K562 (cell line): ENCODE data around the gene CSTB. TPM values are rescaled to one million over a fixed set of nuclear protein-coding genes. Genes with fewer than 3 reads are reported as not detected.

Experiments
- FOXP1 ChIP-seq: sonication (generic); formaldehyde crosslinking; IDR thresholded peaks from 2 replicates; pipeline ENCODE4 v1.8.0; 2022; ENCODE audit warnings: mild to moderate bottlenecking, missing genetic modification reagents
- HMG20A ChIP-seq: fragments of 450-650 bp; formaldehyde crosslinking; conservative IDR thresholded peaks from 2 replicates; pipeline ENCODE4 v1.4.0; 2020; ENCODE audit warnings: mild to moderate bottlenecking, mixed read lengths
- PTTG1 ChIP-seq: fragments of 450-650 bp; IDR thresholded peaks from 2 replicates; pipeline ENCODE4 v1.6.1; 2016; ENCODE audit warnings: low read depth, mild to moderate bottlenecking, missing genetic modification characterization, missing compliant biosample characterization
- RBM17 ChIP-seq: fragments of 200-400 bp; formaldehyde crosslinking; IDR thresholded peaks from 2 replicates; pipeline ENCODE4 v1.6.1; 2017; ENCODE audit warnings: low read depth, mild to moderate bottlenecking, low read length, borderline replicate concordance
- SRF ChIP-seq, 2 experiments: fragments of 250-450, 450-650 bp in 1 of 2; sonication (Bioruptor Pico) in 1 of 2; sonication (generic) in 1 of 2; formaldehyde crosslinking; IDR thresholded peaks; 2 replicates each; pipeline versions ENCODE4 v1.5.0 to v1.5.1; 2020 to 2022; ENCODE audit warnings: mild to moderate bottlenecking in 1 of 2, missing genetic modification reagents in 1 of 2
- TFAM ChIP-seq: fragments of 250-450 bp; sonication (Bioruptor Pico); conservative IDR thresholded peaks from 2 replicates; pipeline ENCODE4 v1.5.0; 2021; ENCODE audit warnings: mild to moderate bottlenecking, moderate library complexity
- U2AF1 ChIP-seq: fragments of 200-400 bp; formaldehyde crosslinking; optimal IDR thresholded peaks from 2 replicates; pipeline ENCODE3; 2017; ENCODE audit warnings: mild to moderate bottlenecking, low read depth, low read length, moderate library complexity
- ZBTB7A ChIP-seq: IDR thresholded peaks from 2 replicates; pipeline ENCODE4 v1.6.1; 2011; ENCODE audit warnings: low read depth, mild to moderate bottlenecking, low read length, moderate library complexity, borderline replicate concordance; ENCODE audit not compliant: control insufficient read depth
- ZSCAN29 ChIP-seq: fragments of 450-650 bp; IDR thresholded peaks from 2 replicates; pipeline ENCODE4 v1.6.1; 2017
- polyA plus RNA-seq, 8 experiments: library from polyadenylated mRNA; depleted of rRNA in 4 of 8; stranded (reverse) in 5 of 8; unstranded in 3 of 8; fragments of >200 nt; fragmentation: Nextera tagmentation in 2 of 8; fragmentation: Illumina TruSeq in 1 of 8; extraction: Ambion mirVana in 2 of 8; extraction: Trizol in 1 of 8; gene quantifications; 2 replicates each; pipeline versions ENCODE4 v1.2.1 to v1.2.3, GENCODE V29; 2011 to 2014; ENCODE audit warnings: inconsistent platforms in 1 of 8, missing spikeins in 1 of 8
- total RNA-seq, 7 experiments: library from RNA; depleted of rRNA in 6 of 7; stranded (reverse); fragments of >200 nt in 6 of 7; fragmentation: Illumina TruSeq in 2 of 7; extraction: Trizol in 2 of 7; gene quantifications; 2 replicates each; pipeline versions ENCODE4 v1.2.1 to v1.2.3, GENCODE V29; 2011 to 2021; ENCODE audit warnings: low replicate concordance in 1 of 7
- TF ChIP-seq, protein P1 (sequence below): fragments of 200-800 bp; sonication (Bioruptor generic); IDR thresholded peaks from 2 replicates; pipeline ENCODE4 v1.6.1; 2017; ENCODE audit warnings: missing genetic modification characterization, missing compliant biosample characterization
- TF ChIP-seq, protein P2 (sequence below): fragments of 250-450 bp; sonication (Bioruptor Pico); IDR thresholded peaks from 2 replicates; pipeline ENCODE4 v1.4.0; 2020
- TF ChIP-seq, protein P3 (sequence below): fragments of 450-650 bp; IDR thresholded peaks from 2 replicates; pipeline ENCODE4 v1.7.1; 2018; ENCODE audit warnings: mild to moderate bottlenecking, low read depth; ENCODE audit not compliant: partially characterized antibody
- TF ChIP-seq, protein P4 (sequence below): IDR thresholded peaks from 2 replicates; pipeline ENCODE4 v1.6.1; 2014; ENCODE audit warnings: antibody characterized with exemption
- TF ChIP-seq, protein P5 (sequence below): fragments of 250-450 bp; sonication (Bioruptor Pico); IDR thresholded peaks from 2 replicates; pipeline ENCODE4 v1.9.0; 2021; ENCODE audit warnings: mild to moderate bottlenecking
- TF ChIP-seq, protein P6 (sequence below): fragments of 250-450 bp; sonication (Bioruptor Pico); IDR thresholded peaks from 2 replicates; pipeline ENCODE4 v1.5.0; 2020; ENCODE audit warnings: mild to moderate bottlenecking
- TF ChIP-seq, protein P7 (sequence below): IDR thresholded peaks from 2 replicates; pipeline ENCODE4 v1.6.1; 2012; ENCODE audit warnings: low read depth, low read length, improper control_type of control experiment, borderline replicate concordance

The CSTB gene
- total and polyA plus RNA-seq, 9 of the 15 experiments (the other 6 are each of a cell fraction or from before 2014, with no cell fraction given), result 12.4 to 65.0 (median 31.7) TPM

DNA sequence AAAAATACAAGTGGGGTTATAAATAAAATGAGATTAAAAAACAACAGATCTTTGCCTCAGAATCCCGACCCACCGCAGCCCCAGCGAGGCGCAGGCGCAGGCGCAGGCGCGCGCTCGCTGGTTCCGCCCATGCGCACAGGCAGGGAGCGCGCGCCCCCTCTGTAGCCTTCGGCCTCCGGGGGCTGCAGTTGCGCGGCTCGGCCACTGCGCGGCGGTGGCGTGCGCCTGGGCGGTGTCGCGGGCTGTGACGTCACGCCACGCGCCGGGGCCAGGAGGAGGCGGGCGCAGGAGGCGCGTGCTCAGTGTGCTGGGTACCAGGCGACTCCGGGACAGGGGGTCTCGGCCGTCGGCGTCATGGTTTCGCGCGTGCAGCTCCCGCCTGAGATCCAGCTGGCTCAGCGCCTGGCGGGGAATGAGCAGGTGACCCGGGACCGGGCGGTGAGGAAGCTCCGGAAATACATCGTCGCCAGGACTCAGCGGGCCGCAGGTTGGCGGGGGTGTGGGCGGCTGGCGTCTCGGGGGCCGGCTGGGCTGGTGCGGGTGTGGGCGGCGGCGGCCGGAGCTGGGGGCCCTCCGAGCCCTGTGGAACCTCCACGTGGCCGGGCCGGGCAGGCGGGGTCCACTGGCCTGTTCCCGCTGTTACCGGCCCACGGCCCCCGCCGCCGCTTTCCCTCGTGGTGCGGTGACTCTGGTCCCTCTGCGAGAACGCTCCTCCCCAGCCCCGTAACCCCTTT lies 13.3 kb upstream of the CSTB start, which contains the start of gene RRP1 (continued):
- TF ChIP-seq SRF (CRISPR knock-in tag; IDR thresholded peaks at IDR 0.05) (no peak), HMG20A (no peak), U2AF1 (peak; percentile 65), TFAM (CRISPR knock-in tag) (no peak), PTTG1 (tag) (no peak), FOXP1 (peak; percentile 89), RBM17 (no peak), ZBTB7A (peak; percentile 57; the same call in 1 of the 2 replicates), ZSCAN29 (no peak)
- TF ChIP-seq, protein P1, sequence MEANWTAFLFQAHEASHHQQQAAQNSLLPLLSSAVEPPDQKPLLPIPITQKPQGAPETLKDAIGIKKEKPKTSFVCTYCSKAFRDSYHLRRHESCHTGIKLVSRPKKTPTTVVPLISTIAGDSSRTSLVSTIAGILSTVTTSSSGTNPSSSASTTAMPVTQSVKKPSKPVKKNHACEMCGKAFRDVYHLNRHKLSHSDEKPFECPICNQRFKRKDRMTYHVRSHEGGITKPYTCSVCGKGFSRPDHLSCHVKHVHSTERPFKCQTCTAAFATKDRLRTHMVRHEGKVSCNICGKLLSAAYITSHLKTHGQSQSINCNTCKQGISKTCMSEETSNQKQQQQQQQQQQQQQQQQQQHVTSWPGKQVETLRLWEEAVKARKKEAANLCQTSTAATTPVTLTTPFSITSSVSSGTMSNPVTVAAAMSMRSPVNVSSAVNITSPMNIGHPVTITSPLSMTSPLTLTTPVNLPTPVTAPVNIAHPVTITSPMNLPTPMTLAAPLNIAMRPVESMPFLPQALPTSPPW, result peak; percentile 90
- TF ChIP-seq, protein P2, sequence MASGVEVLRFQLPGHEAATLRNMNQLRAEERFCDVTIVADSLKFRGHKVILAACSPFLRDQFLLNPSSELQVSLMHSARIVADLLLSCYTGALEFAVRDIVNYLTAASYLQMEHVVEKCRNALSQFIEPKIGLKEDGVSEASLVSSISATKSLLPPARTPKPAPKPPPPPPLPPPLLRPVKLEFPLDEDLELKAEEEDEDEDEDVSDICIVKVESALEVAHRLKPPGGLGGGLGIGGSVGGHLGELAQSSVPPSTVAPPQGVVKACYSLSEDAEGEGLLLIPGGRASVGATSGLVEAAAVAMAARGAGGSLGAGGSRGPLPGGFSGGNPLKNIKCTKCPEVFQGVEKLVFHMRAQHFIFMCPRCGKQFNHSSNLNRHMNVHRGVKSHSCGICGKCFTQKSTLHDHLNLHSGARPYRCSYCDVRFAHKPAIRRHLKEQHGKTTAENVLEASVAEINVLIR (CRISPR knock-in tag), result peak; percentile 100
- TF ChIP-seq, protein P3, sequence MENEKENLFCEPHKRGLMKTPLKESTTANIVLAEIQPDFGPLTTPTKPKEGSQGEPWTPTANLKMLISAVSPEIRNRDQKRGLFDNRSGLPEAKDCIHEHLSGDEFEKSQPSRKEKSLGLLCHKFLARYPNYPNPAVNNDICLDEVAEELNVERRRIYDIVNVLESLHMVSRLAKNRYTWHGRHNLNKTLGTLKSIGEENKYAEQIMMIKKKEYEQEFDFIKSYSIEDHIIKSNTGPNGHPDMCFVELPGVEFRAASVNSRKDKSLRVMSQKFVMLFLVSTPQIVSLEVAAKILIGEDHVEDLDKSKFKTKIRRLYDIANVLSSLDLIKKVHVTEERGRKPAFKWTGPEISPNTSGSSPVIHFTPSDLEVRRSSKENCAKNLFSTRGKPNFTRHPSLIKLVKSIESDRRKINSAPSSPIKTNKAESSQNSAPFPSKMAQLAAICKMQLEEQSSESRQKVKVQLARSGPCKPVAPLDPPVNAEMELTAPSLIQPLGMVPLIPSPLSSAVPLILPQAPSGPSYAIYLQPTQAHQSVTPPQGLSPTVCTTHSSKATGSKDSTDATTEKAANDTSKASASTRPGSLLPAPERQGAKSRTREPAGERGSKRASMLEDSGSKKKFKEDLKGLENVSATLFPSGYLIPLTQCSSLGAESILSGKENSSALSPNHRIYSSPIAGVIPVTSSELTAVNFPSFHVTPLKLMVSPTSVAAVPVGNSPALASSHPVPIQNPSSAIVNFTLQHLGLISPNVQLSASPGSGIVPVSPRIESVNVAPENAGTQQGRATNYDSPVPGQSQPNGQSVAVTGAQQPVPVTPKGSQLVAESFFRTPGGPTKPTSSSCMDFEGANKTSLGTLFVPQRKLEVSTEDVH, result peak; percentile 27
- TF ChIP-seq, protein P4, sequence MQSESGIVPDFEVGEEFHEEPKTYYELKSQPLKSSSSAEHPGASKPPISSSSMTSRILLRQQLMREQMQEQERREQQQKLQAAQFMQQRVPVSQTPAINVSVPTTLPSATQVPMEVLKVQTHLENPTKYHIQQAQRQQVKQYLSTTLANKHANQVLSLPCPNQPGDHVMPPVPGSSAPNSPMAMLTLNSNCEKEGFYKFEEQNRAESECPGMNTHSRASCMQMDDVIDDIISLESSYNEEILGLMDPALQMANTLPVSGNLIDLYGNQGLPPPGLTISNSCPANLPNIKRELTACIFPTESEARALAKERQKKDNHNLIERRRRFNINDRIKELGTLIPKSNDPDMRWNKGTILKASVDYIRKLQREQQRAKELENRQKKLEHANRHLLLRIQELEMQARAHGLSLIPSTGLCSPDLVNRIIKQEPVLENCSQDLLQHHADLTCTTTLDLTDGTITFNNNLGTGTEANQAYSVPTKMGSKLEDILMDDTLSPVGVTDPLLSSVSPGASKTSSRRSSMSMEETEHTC, result peak; percentile 56; the same call in 1 of the 2 replicates
- TF ChIP-seq, protein P5, sequence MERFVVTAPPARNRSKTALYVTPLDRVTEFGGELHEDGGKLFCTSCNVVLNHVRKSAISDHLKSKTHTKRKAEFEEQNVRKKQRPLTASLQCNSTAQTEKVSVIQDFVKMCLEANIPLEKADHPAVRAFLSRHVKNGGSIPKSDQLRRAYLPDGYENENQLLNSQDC (CRISPR knock-in tag), result no peak
- TF ChIP-seq, protein P6, sequence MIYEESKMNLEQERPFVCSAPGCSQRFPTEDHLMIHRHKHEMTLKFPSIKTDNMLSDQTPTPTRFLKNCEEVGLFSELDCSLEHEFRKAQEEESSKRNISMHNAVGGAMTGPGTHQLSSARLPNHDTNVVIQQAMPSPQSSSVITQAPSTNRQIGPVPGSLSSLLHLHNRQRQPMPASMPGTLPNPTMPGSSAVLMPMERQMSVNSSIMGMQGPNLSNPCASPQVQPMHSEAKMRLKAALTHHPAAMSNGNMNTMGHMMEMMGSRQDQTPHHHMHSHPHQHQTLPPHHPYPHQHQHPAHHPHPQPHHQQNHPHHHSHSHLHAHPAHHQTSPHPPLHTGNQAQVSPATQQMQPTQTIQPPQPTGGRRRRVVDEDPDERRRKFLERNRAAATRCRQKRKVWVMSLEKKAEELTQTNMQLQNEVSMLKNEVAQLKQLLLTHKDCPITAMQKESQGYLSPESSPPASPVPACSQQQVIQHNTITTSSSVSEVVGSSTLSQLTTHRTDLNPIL, result no peak
- TF ChIP-seq, protein P7, sequence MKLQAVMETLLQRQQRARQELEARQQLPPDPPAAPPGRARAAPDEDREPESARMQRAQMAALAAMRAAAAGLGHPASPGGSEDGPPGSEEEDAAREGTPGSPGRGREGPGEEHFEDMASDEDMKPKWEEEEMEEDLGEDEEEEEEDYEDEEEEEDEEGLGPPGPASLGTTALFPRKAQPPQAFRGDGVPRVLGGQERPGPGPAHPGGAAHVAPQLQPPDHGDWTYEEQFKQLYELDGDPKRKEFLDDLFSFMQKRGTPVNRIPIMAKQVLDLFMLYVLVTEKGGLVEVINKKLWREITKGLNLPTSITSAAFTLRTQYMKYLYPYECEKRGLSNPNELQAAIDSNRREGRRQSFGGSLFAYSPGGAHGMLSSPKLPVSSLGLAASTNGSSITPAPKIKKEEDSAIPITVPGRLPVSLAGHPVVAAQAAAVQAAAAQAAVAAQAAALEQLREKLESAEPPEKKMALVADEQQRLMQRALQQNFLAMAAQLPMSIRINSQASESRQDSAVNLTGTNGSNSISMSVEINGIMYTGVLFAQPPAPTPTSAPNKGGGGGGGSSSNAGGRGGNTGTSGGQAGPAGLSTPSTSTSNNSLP, result peak; percentile 19; the same call in 1 of the 2 replicates
